Fibroblast of skin of back (primary cell): ENCODE data around the gene TEAD4.
A peak's percentile ranks its signal among the peaks of the same experiment; 100 is the strongest.

ENCODE experiments used
- DNase-seq: peaks from one replicate; pipeline ENCODE4 v3.0.0-alpha.2; 2013

Gene TEAD4

GRCh38 chr12:3054374-3054773, 95.2 kb downstream of the TEAD4 start:
- no peak for DNase-seq

- no peak for DNase-seq
These were observed 96.0 kb downstream of the TEAD4 start for GRCh38 chr12:3055026-3055703.

- peak; percentile 61 for DNase-seq
These were observed 96.7 kb downstream of the TEAD4 start for GRCh38 chr12:3055704-3056467.

- peak; percentile 87 for DNase-seq
These were observed 101.9 kb downstream of the TEAD4 start for GRCh38 chr12:3061059-3061458.

GRCh38 chr12:3061501-3062215, 102.5 kb downstream of the TEAD4 start:
- DNase-seq: no peak

GRCh38 chr12:3065300-3065699, 106.1 kb downstream of the TEAD4 start:
- no peak for DNase-seq

- DNase-seq: peak; percentile 42
These were observed 106.6 kb downstream of the TEAD4 start for GRCh38 chr12:3065846-3066245.

GRCh38 chr12:3069714-3070113, 110.5 kb downstream of the TEAD4 start:
- DNase-seq: no peak

GRCh38 chr12:3071107-3071506, 111.9 kb downstream of the TEAD4 start:
- DNase-seq: no peak

- DNase-seq: no peak
These were observed 112.5 kb downstream of the TEAD4 start for GRCh38 chr12:3071710-3072109.

- DNase-seq: peak; percentile 74
These were observed 114.4 kb downstream of the TEAD4 start for GRCh38 chr12:3073438-3074250.

- no peak for DNase-seq
These were observed 116.1 kb downstream of the TEAD4 start for GRCh38 chr12:3075315-3075714.

- DNase-seq: peak; percentile 65
These were observed 117.8 kb downstream of the TEAD4 start, which contains the start of gene TSPAN9 for GRCh38 chr12:3076730-3077571. TSS of gene TSPAN9 (plus strand) at chr12:3077379. CDS start at chr12:3201194, 123,815 bp downstream.

GRCh38 chr12:3077572-3078081, 118.4 kb downstream of the TEAD4 start:
- DNase-seq: no peak

- no peak for DNase-seq
These were observed 119.1 kb downstream of the TEAD4 start for GRCh38 chr12:3078086-3078820.

- DNase-seq: no peak
These were observed 121.9 kb downstream of the TEAD4 start for GRCh38 chr12:3081091-3081490.

GRCh38 chr12:3081886-3082285, 122.7 kb downstream of the TEAD4 start:
- DNase-seq: no peak

GRCh38 chr12:3083241-3083920, 124.2 kb downstream of the TEAD4 start:
- DNase-seq: no peak

GRCh38 chr12:3083921-3084347, 124.7 kb downstream of the TEAD4 start:
- DNase-seq: peak; percentile 40

GRCh38 chr12:3084742-3085141, 125.5 kb downstream of the TEAD4 start:
- no peak for DNase-seq
